K562 (cell line): ENCODE data around the gene INVS. TPM values are rescaled to one million over a fixed set of nuclear protein-coding genes. Genes with fewer than 3 reads are reported as not detected.

ENCODE experiments used
- MECOM ChIP-seq: fragments of 250-450 bp; sonication (Bioruptor Pico); IDR thresholded peaks from 2 replicates; pipeline ENCODE4 v1.8.0; 2022; ENCODE audit warnings: inconsistent platforms
- MGA ChIP-seq: fragments of 450-650 bp; IDR thresholded peaks from 2 replicates; pipeline ENCODE4 v1.6.1; 2016; ENCODE audit warnings: mild to moderate bottlenecking, moderate library complexity
- SIX5 ChIP-seq, 2 experiments: IDR thresholded peaks; 2 replicates each; pipeline ENCODE4 v1.6.1; 2011; ENCODE audit warnings: low read length in 2 of 2, borderline replicate concordance in 1 of 2, low read depth in 1 of 2, mild to moderate bottlenecking in 1 of 2, moderate library complexity in 1 of 2; ENCODE audit not compliant: insufficient read depth in 1 of 2
- ZNF354B ChIP-seq: fragments of 250-450 bp; sonication (Bioruptor Pico); IDR thresholded peaks from 2 replicates; pipeline ENCODE4 v1.4.0; 2020
- ZNF507 ChIP-seq: conservative IDR thresholded peaks from 2 replicates; pipeline ENCODE4 v1.6.1; 2017; ENCODE audit warnings: missing genetic modification characterization, missing compliant biosample characterization
- polyA plus RNA-seq, 8 experiments: library from polyadenylated mRNA; depleted of rRNA in 4 of 8; stranded (reverse) in 5 of 8; unstranded in 3 of 8; fragments of >200 nt; fragmentation: Nextera tagmentation in 2 of 8; fragmentation: Illumina TruSeq in 1 of 8; extraction: Ambion mirVana in 2 of 8; extraction: Trizol in 1 of 8; gene quantifications; 2 replicates each; pipeline versions ENCODE4 v1.2.1 to v1.2.3, GENCODE V29; 2011 to 2014; ENCODE audit warnings: inconsistent platforms in 1 of 8, missing spikeins in 1 of 8
- total RNA-seq, 7 experiments: library from RNA; depleted of rRNA in 6 of 7; stranded (reverse); fragments of >200 nt in 6 of 7; fragmentation: Illumina TruSeq in 2 of 7; extraction: Trizol in 2 of 7; gene quantifications; 2 replicates each; pipeline versions ENCODE4 v1.2.1 to v1.2.3, GENCODE V29; 2011 to 2021; ENCODE audit warnings: low replicate concordance in 1 of 7

Gene INVS
- total and polyA plus RNA-seq, 9 of the 15 experiments (the other 6 are each of a cell fraction or from before 2014, with no cell fraction given), result 0.77 to 18.5 (median 10.0) TPM

GRCh38 chr9:100240512-100240911 lies 141.5 kb downstream of the INVS start (continued):
- no peak for TF ChIP-seq MGA
- no peak for TF ChIP-seq SIX5 (IDR thresholded peaks at IDR 0.05; ENCODE audit: borderline replicate concordance in 1 of 2, insufficient read depth in 1 of 2, low read depth in 1 of 2, low read length in 2 of 2)
- TF ChIP-seq MECOM (CRISPR knock-in tag), result no peak
- TF ChIP-seq ZNF507 (tag), result peak; percentile 94
- 0 out of 2 replicates have a peak, but pooled peaks have one; percentile 28 for TF ChIP-seq ZNF354B (CRISPR knock-in tag)
